Endothelial cell of umbilical vein (primary cell): ENCODE measurements around the gene SCYGR4. TPM values are rescaled to one million over a fixed set of nuclear protein-coding genes. Genes with fewer than 3 reads are reported as not detected.

Experiments used
- BruUV-seq: library from RNA; stranded (reverse); fragments of 400-500 nt; replicated peaks from 2 replicates; lab custom pipeline; 2021; lab: Mats Ljungman, UMichigan
- CTCF ChIA-PET: fragments of 300-600, 350-600 bp; sonication (Branson Sonifier 250); formaldehyde crosslinking; loops from one replicate; lab custom pipeline; 2021; ENCODE audit warnings: antibody characterized with exemption, inconsistent platforms; lab: Charles Lee
- POLR2A ChIA-PET: fragments of 300-600, 350-600 bp; sonication (Branson Sonifier 250); formaldehyde crosslinking; loops from one replicate; lab custom pipeline; 2021; ENCODE audit warnings: antibody characterized with exemption, inconsistent platforms; lab: Charles Lee
- DNase-seq: peaks from one replicate; pipeline ENCODE4 v3.0.0-alpha.2; 2011; ENCODE audit warnings: low read depth, low spot score
- FAIRE-seq: peaks from 2 replicates; lab custom pipeline; 2011; peaks lifted over from hg19 to GRCh38; lab: Jason Lieb, UNC
- H2AFZ ChIP-seq: 2 replicates; pipeline ENCODE4 v1.6.0; 2012; ENCODE audit warnings: low read depth, low read length, control low read depth, inconsistent platforms
- H3K27ac ChIP-seq: 2 replicates; pipeline ENCODE4 v1.5.1; 2011; ENCODE audit warnings: low read depth, mild to moderate bottlenecking, control low read depth, low read length, moderate library complexity; ENCODE audit not compliant: insufficient read depth
- H3K27me3 ChIP-seq, 2 experiments: 2 replicates each; pipeline versions ENCODE4 v1.6.0 to v1.6.1; 2011; ENCODE audit warnings: low read length in 2 of 2, mixed read lengths in 1 of 2; ENCODE audit not compliant: control insufficient read depth in 2 of 2, insufficient read depth in 2 of 2
- H3K36me3 ChIP-seq, 2 experiments: 2 replicates in 1 of 2; 3 replicates in 1 of 2; pipeline ENCODE4 v1.5.1; 2011; ENCODE audit warnings: low read length in 2 of 2, mild to moderate bottlenecking in 1 of 2, moderate library complexity in 1 of 2; ENCODE audit not compliant: control insufficient read depth in 2 of 2, insufficient read depth in 2 of 2; ENCODE audit errors: extremely low read depth in 1 of 2
- H3K4me1 ChIP-seq: 3 replicates; pipeline ENCODE4 v1.5.1; 2011; ENCODE audit warnings: mild to moderate bottlenecking, low read length; ENCODE audit not compliant: control insufficient read depth, insufficient read depth; ENCODE audit errors: extremely low read depth
- H3K4me2 ChIP-seq: 2 replicates; pipeline ENCODE4 v1.6.1; 2011; ENCODE audit warnings: low read length, control low read depth, mixed read lengths; ENCODE audit not compliant: insufficient read depth
- H3K4me3 ChIP-seq, 3 experiments: fragments of 200-600 bp in 1 of 3; sonication (generic), shearing (Covaris generic) in 1 of 3; replicated peaks in 1 of 3; 2 replicates each; pipeline ENCODE4 v1.5.1; 2011 to 2016; ENCODE audit warnings: control low read depth in 3 of 3, low read length in 3 of 3, mild to moderate bottlenecking in 2 of 3, inconsistent platforms in 1 of 3, low read depth in 1 of 3, moderate library complexity in 1 of 3; ENCODE audit not compliant: insufficient read depth in 1 of 3
- H3K79me2 ChIP-seq: 2 replicates; pipeline ENCODE4 v1.6.0; 2012; ENCODE audit warnings: low read length, inconsistent platforms; ENCODE audit not compliant: control insufficient read depth, insufficient read depth
- H3K9ac ChIP-seq: replicated peaks from 2 replicates; pipeline ENCODE3; 2011; ENCODE audit warnings: low read length, control low read depth; ENCODE audit not compliant: insufficient read depth; ENCODE audit errors: extremely low read depth
- H3K9me1 ChIP-seq: replicated peaks from 3 replicates; pipeline ENCODE4 v1.6.0; 2011; ENCODE audit warnings: mild to moderate bottlenecking, low read length; ENCODE audit not compliant: control insufficient read depth, insufficient read depth; ENCODE audit errors: extremely low read depth
- H3K9me3 ChIP-seq: replicated peaks from 2 replicates; pipeline ENCODE4 v1.5.1; 2012; ENCODE audit warnings: low read length, inconsistent platforms; ENCODE audit not compliant: control insufficient read depth, insufficient read depth
- H4K20me1 ChIP-seq: replicated peaks from 2 replicates; pipeline ENCODE3; 2011; ENCODE audit warnings: mild to moderate bottlenecking, low read length; ENCODE audit not compliant: control insufficient read depth, insufficient read depth; ENCODE audit errors: extremely low read depth
- EZH2 ChIP-seq: IDR thresholded peaks from 2 replicates; pipeline ENCODE4 v1.6.1; 2012; ENCODE audit warnings: borderline replicate concordance, low read depth, mild to moderate bottlenecking, moderate library complexity, low read length, inconsistent platforms; ENCODE audit not compliant: severe bottlenecking
- FOS ChIP-seq: IDR thresholded peaks from 2 replicates; pipeline ENCODE4 v1.6.1; 2011; ENCODE audit warnings: mild to moderate bottlenecking, low read length, moderate library complexity, borderline replicate concordance; ENCODE audit not compliant: insufficient read depth
- GATA2 ChIP-seq: IDR thresholded peaks from 2 replicates; pipeline ENCODE4 v1.7.0; 2011; ENCODE audit warnings: low read depth, mild to moderate bottlenecking, moderate library complexity, mixed read lengths, low read length; ENCODE audit not compliant: insufficient read length, insufficient read depth
- JUN ChIP-seq: IDR thresholded peaks from 2 replicates; pipeline ENCODE4 v1.6.1; 2011; ENCODE audit warnings: borderline replicate concordance, low read depth; ENCODE audit not compliant: insufficient read length, insufficient read depth
- MAX ChIP-seq: IDR thresholded peaks from 2 replicates; pipeline ENCODE4 v1.6.1; 2011; ENCODE audit not compliant: insufficient read depth, insufficient read length
- MYC ChIP-seq: IDR thresholded peaks from one replicate; pipeline ENCODE4 v1.6.1; 2011; ENCODE audit warnings: mild to moderate bottlenecking, low read depth, low read length
- POLR2A ChIP-seq: IDR thresholded peaks from 2 replicates; pipeline ENCODE4 v1.6.1; 2012; ENCODE audit warnings: low read depth, mild to moderate bottlenecking, control low read depth, low read length
- POLR2AphosphoS5 ChIP-seq: IDR thresholded peaks from 2 replicates; pipeline ENCODE4 v1.6.1; 2012; ENCODE audit warnings: low read depth, mild to moderate bottlenecking, control low read depth, low read length, moderate library complexity; ENCODE audit not compliant: insufficient read depth
- dilution Hi-C: fragments of 300-500 bp; cut with MboI; formaldehyde crosslinking; loops from one replicate; pipeline ENCODE4 v1.15.0; 2019; ENCODE audit warnings: low sequenced_read_pairs; ENCODE audit not compliant: extremely low pct_ligation_motif_present
- intact Hi-C: fragments of 100-400 bp; cut with micrococcal nuclease; formaldehyde crosslinking; loops from one replicate; pipeline ENCODE4 v1.10.0; 2022
- polyA plus RNA-seq, 4 experiments: library from polyadenylated mRNA; depleted of rRNA in 3 of 4; stranded (reverse) in 3 of 4; unstranded in 1 of 4; fragments of >200 nt; gene quantifications; 2 replicates each; pipeline versions ENCODE4 v1.2.1 to v1.2.3, GENCODE V29; 2011 to 2012; ENCODE audit warnings: missing spikeins in 1 of 4
- total RNA-seq: library from RNA; stranded (reverse); gene quantifications from 2 replicates; pipeline ENCODE4 v1.2.3, GENCODE V29; 2021
- TF ChIP-seq, protein P1 (sequence below), 2 donors: IDR thresholded peaks; 1 replicate in 1 of 2; 2 replicates in 1 of 2; pipeline ENCODE4 v1.5.1; 2011; ENCODE audit warnings: low read length in 2 of 2, mild to moderate bottlenecking in 2 of 2, moderate library complexity in 2 of 2, control low read depth in 1 of 2, inconsistent platforms in 1 of 2, low read depth in 1 of 2; ENCODE audit not compliant: insufficient read depth in 1 of 2; ENCODE audit errors: extremely low read depth in 1 of 2

The SCYGR4 gene
- total and polyA plus RNA-seq, 2 donors (not counting 3 experiments of a cell fraction or from before 2014, with no cell fraction given) = not detected

DNA sequence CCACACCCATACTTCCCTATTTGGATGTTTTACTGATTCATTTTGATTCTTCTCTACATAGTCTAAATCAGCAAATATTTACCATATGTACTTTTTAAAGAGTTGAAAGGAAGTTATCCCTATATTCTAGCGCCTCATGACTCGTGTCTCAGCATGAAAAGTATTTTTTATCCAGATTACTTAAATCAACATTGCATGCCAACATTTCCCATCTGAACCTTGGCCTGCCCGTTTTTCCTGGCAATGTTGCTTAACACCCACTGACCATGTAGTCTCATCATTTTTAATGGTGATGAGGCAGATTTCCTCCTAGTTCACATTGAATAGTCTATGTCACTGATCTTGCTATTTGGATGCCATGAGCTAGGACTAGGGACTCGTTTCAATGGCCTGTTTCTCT lies 36.1 kb downstream of the SCYGR4 start:
- intact Hi-C loops (no loop called here), dilution Hi-C loops (no loop called here)
- POLR2A ChIA-PET = no interaction called here
- no peak overlapping the region for H3K27ac ChIP-seq
- H3K79me2 ChIP-seq = no peaks in the 10 kb centered on the region
- H2AFZ ChIP-seq = no peak overlapping the region
- no TSS peak for BruUV-seq
- DNase-seq (no peak), FAIRE-seq (no peak)
- no peaks in the 10 kb centered on the region for H3K9me1 ChIP-seq
- H3K9me3 ChIP-seq = no peaks in the 10 kb centered on the region
- no peaks in the 10 kb centered on the region for H3K36me3 ChIP-seq
- no peak overlapping the region for H3K4me3 ChIP-seq
- CTCF ChIA-PET = interaction anchor here (1.1 kb wide), 1 partner anchor 255 kb away, joined by 3 read pairs; no protein-coding TSS in a partner anchor
- no peak overlapping the region for H3K4me2 ChIP-seq
- H3K4me1 ChIP-seq = no peaks in the 10 kb centered on the region
- no peak for TF ChIP-seq POLR2AphosphoS5
- no peak for TF ChIP-seq POLR2A
- no peak for TF ChIP-seq FOS
- H3K27me3 ChIP-seq = peaks cover 0 to 4% of the 10 kb centered on the region in 2 experiments
- H3K9ac ChIP-seq = no peak overlapping the region
- H4K20me1 ChIP-seq = no peaks in the 10 kb centered on the region

DNA sequence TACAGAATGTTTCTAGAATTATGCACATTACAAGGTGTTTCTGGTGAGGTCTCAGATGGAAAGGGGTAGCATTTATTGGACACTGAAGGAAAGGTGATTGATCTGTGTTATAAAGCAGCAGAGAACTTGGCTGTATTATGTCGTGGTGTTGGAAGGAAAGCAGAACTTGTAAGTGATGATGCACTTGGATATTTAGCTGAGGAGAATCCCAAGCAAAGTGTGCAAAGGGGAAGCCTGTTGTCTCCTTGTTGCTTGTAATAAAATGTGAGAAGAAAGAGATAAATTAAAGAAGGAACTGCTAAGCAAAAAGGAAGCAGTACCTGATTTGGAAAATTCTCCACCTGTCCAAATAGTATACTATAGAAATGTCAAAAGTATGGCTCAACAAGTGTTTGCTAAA lies 37.1 kb downstream of the SCYGR4 start:
- peaks cover 0 to 4% of the 10 kb centered on the region in 2 experiments for H3K27me3 ChIP-seq
- FAIRE-seq = no peak
- H4K20me1 ChIP-seq = no peaks in the 10 kb centered on the region
- TF ChIP-seq, protein P1, sequence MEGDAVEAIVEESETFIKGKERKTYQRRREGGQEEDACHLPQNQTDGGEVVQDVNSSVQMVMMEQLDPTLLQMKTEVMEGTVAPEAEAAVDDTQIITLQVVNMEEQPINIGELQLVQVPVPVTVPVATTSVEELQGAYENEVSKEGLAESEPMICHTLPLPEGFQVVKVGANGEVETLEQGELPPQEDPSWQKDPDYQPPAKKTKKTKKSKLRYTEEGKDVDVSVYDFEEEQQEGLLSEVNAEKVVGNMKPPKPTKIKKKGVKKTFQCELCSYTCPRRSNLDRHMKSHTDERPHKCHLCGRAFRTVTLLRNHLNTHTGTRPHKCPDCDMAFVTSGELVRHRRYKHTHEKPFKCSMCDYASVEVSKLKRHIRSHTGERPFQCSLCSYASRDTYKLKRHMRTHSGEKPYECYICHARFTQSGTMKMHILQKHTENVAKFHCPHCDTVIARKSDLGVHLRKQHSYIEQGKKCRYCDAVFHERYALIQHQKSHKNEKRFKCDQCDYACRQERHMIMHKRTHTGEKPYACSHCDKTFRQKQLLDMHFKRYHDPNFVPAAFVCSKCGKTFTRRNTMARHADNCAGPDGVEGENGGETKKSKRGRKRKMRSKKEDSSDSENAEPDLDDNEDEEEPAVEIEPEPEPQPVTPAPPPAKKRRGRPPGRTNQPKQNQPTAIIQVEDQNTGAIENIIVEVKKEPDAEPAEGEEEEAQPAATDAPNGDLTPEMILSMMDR (IDR thresholded peaks at IDR 0.05; ENCODE audit: extremely low read depth in 1 of 2, insufficient read depth in 1 of 2, low read depth in 1 of 2, low read length in 2 of 2) = no peak
- TF ChIP-seq POLR2AphosphoS5 (no peak), JUN (no peak), MAX (no peak), EZH2 (no peak), GATA2 (no peak), FOS (no peak), MYC (no peak), POLR2A (no peak)
- ChIA-PET POLR2A (no interaction called here), CTCF (no interaction called here)
- no peaks in the 10 kb centered on the region for H3K36me3 ChIP-seq
- DNase-seq = no peak
- H3K4me3 ChIP-seq = no peak overlapping the region
- H2AFZ ChIP-seq = no peak overlapping the region
- BruUV-seq = no TSS peak
- intact Hi-C loops = no loop called here
- H3K27ac ChIP-seq = no peak overlapping the region
- no peak overlapping the region for H3K4me2 ChIP-seq
- no peaks in the 10 kb centered on the region for H3K4me1 ChIP-seq
- no peaks in the 10 kb centered on the region for H3K9me3 ChIP-seq
- dilution Hi-C loops = no loop called here
- H3K9ac ChIP-seq = no peak overlapping the region
- H3K79me2 ChIP-seq = no peaks in the 10 kb centered on the region
- no peaks in the 10 kb centered on the region for H3K9me1 ChIP-seq
